Measurements from ENCODE around the gene SEPTIN12. TPM values are rescaled to one million over a fixed set of nuclear protein-coding genes. Genes with fewer than 3 reads are reported as not detected.

Gene SEPTIN12
- total and polyA plus RNA-seq, 2 of the 8 experiments (the other 6 are each of a cell fraction or from before 2014, with no cell fraction given): 0.24 TPM; not detected in 1

DNA sequence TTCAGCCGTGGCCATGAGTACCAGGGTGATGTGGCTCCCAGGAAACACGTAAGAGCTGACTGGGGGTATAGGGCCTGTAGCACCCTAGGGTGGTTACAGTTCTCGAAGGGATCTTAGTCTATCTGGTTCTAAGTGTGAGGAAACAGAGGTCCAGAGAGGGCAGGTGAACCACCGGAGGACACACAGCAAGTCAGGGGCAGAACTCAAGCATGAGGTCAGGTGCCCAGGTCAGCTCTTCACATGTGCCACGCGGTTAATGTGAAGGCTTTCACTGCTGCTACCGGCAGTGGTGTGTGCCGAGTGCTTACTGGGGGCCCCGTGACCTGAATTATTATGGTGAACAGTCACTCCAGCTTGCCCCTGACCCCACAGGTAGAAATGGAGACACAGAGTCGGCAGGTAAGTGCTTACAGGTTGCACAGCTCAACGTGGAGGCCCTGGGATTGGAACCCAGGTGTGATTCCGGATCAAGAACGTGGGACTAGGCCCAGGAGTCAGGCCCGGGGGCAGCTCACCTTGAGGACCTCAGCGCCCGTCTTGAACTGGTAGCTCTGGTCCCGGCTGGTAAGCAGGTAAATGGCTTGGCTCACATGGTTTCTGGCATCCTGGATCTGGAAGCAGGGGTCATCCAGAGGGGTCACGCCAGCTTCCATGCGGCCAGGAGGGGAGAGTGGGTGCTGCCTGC, 11.2 kb upstream of the SEPTIN12 start (continued):
- TF ChIP-seq SP2 (IDR thresholded peaks at IDR 0.05; ENCODE audit: low read length) (no peak), NANOG (IDR thresholded peaks at IDR 0.05; ENCODE audit: insufficient read depth, low read depth, low read length, poor library complexity, severe bottlenecking) (no peak), POU5F1 (IDR thresholded peaks at IDR 0.05; ENCODE audit: low read depth, low read length) (no peak), CEBPB (IDR thresholded peaks at IDR 0.05; ENCODE audit: low read depth, low read length) (no peak), TAF7 (optimal IDR thresholded peaks at IDR 0.05; ENCODE audit: borderline replicate concordance, low read depth, low read length) (no peak), EGR1 (IDR thresholded peaks at IDR 0.05; ENCODE audit: borderline replicate concordance, low read depth, low read length) (no peak)
- TF ChIP-seq, protein P1, sequence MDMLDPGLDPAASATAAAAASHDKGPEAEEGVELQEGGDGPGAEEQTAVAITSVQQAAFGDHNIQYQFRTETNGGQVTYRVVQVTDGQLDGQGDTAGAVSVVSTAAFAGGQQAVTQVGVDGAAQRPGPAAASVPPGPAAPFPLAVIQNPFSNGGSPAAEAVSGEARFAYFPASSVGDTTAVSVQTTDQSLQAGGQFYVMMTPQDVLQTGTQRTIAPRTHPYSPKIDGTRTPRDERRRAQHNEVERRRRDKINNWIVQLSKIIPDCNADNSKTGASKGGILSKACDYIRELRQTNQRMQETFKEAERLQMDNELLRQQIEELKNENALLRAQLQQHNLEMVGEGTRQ (IDR thresholded peaks at IDR 0.05; ENCODE audit: low read length): no peak

All from H1 (cell line).